ENCODE results near the gene RMDN3. TPM values are rescaled to one million over a fixed set of nuclear protein-coding genes. Genes with fewer than 3 reads are reported as not detected.

The RMDN3 gene
- total RNA-seq, 4 donors from 2014 or later = 29.2 to 39.8 (median 31.7) TPM

DNA sequence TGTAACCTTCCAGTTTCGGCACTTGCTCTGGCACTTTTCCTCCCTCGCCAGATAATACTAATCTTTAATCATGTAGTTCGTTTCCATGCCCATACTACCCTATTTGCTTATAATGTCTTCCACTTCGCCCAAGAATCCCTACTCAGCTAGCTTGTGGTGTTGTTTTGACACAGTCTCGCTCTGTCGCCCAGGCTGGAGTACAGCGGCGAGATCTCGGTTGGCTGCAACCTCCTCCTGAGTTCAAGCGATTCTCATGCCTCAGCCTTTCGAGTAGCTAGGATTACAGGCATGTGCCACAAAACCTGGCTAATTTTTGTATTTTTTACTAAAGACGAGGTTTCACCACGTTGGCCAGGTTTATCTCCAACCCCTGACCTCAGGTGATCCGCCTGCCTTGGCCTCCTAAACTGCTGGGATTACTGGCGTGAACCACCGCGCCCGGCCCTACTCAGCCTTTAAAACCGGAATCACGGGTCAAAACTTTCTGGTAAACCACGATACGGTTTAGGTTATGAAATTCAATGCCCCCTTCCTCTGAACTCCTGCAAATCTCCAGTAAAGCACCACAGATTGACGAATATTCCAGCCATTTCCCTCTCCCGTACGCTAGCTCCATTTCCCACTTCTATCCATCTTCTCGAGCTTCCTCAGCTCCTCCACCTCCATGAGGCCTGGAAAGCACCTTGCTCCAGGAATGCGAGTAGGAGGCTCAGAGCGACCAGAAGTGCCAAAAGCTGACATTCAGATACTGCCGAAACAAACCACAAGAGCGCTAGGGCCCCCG lies 61.0 kb downstream of the RMDN3 start:
- Histone ChIP-seq H3K27ac (peak overlapping the region; percentile 95 to 99 (median 99)), H3K36me3 (no peaks in the 10 kb centered on the region), H3K4me3 (replicated peaks in 1 of 3) (peak overlapping the region; percentile 33 to 93 (median 68)), H3K27me3 (no peaks in the 10 kb centered on the region), H3K9me3 (no peaks in the 10 kb centered on the region), H3K4me1 (peaks cover 5 to 14% of the 10 kb centered on the region in 2 donors)
- peak; percentile 33 to 47 for DNase-seq
- TF ChIP-seq POLR2A (IDR thresholded peaks at IDR 0.05) = no peak
- TF ChIP-seq, protein P1, sequence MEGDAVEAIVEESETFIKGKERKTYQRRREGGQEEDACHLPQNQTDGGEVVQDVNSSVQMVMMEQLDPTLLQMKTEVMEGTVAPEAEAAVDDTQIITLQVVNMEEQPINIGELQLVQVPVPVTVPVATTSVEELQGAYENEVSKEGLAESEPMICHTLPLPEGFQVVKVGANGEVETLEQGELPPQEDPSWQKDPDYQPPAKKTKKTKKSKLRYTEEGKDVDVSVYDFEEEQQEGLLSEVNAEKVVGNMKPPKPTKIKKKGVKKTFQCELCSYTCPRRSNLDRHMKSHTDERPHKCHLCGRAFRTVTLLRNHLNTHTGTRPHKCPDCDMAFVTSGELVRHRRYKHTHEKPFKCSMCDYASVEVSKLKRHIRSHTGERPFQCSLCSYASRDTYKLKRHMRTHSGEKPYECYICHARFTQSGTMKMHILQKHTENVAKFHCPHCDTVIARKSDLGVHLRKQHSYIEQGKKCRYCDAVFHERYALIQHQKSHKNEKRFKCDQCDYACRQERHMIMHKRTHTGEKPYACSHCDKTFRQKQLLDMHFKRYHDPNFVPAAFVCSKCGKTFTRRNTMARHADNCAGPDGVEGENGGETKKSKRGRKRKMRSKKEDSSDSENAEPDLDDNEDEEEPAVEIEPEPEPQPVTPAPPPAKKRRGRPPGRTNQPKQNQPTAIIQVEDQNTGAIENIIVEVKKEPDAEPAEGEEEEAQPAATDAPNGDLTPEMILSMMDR (IDR thresholded peaks at IDR 0.05) = peak in 1 of 6 experiments; percentile 13
- intact Hi-C loops (cut with DNase I) = no loop called here
- 22 to 24% methylated on average over 31 of the region's 31 CpGs for WGBS, 2 donors

DNA sequence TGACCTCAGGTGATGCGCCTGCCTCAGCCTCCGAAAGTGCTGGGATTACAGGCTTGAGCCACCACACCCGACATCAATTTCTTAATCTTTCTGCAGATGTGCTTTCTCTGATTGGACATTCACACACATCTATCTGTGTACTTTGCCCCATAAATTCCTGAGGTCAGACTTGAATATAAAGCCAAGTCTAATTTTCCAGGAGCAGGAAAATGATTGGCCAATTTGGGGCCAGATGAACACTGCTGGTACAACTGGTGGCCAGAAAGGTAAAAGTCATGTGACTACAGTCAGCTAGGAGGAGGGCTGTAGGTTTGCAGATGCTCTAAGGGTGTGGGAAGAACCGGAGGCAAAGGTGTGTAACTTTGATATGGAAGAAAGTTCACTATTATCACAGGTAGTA lies 63.3 kb downstream of the RMDN3 start:
- Histone ChIP-seq H3K4me1 (peaks cover 5 to 14% of the 10 kb centered on the region in 2 donors), H3K27ac (no peak overlapping the region), H3K36me3 (no peaks in the 10 kb centered on the region), H3K27me3 (no peaks in the 10 kb centered on the region), H3K9me3 (no peaks in the 10 kb centered on the region), H3K4me3 (replicated peaks in 1 of 3) (no peak overlapping the region)
- no peak for TF ChIP-seq POLR2A (IDR thresholded peaks at IDR 0.05)
- TF ChIP-seq, protein P1 (IDR thresholded peaks at IDR 0.05) = no peak
- intact Hi-C loops (cut with DNase I) = no loop called here
- DNase-seq = no peak
- WGBS, 2 donors = 92 to 97% methylated on average over 4 of the region's 4 CpGs

DNA sequence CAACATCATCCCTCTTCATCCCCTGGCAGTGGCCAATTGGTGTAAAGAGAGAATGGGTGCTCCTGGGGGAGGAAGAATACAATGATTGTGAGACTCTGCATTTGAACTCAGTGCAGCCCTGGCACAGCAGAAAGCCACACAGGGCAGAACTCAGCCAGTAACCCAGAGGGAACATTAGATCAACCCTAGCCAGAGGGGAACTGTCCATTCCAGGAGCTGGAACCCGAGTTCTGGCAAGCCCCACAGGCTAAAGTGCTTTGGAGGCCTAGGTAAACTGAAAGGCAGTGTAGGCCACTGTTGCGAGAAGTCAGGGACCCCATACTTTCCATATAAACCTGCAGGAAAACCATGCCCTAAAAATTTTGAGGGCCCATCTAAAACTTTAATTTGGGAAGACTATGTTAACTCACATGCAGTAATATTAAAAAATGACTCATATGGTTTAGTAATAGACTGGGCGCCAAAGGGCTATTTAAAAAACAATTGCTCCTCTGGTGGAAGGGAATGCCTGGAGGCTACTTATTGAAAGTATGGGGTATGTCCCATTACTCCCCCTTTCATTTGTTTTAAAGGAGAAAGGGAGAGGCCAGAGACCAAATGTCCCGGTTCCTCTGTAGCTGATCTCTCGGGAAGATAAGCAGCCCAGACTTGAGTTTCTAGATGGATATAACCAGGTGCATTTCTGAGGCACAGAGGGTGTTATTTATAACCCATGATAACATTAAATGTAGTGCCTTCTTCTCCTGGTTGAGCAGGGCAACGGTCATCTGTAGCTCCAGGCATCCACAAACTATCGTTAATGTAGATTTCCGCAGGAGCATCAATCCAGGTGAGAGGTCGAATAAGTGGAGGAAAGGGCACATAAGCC lies 65.9 kb downstream of the RMDN3 start:
- Histone ChIP-seq H3K4me1 (peaks cover 5 to 7% of the 10 kb centered on the region in 2 donors), H3K27ac (no peak overlapping the region), H3K36me3 (no peaks in the 10 kb centered on the region), H3K4me3 (replicated peaks in 1 of 3) (no peak overlapping the region), H3K9me3 (no peaks in the 10 kb centered on the region), H3K27me3 (no peaks in the 10 kb centered on the region)
- TF ChIP-seq POLR2A (IDR thresholded peaks at IDR 0.05) = no peak
- TF ChIP-seq, protein P1 (IDR thresholded peaks at IDR 0.05) = no peak
- intact Hi-C loops (cut with DNase I) = no loop called here
- WGBS, 2 donors = 88 to 90% methylated on average over 9 of the region's 9 CpGs
- no peak for DNase-seq

Small RNA genes within 50 kb of the gene (small RNA-seq; reads per million reads assigned to genes)
- gene SUMO2P15 = not detected

Other genes starting within 250 kb of the RMDN3 start
- 10 to 100 TPM; 36.8 to 49.0 (median 43.7) TPM for gene CCDC32, start 190.2 kb downstream of the RMDN3 start, total RNA-seq
- gene RPUSD2, start 186.0 kb downstream of the RMDN3 start, total RNA-seq = 10 to 100 TPM in 1 of 4 donors, 1 to 10 TPM in 3; 5.8 to 10.1 (median 7.1) TPM
- gene KNL1, start 161.0 kb downstream of the RMDN3 start, total RNA-seq = 1 to 10 TPM in 2 of 4 donors, under 1 TPM in 2; 0.78 to 3.8 (median 0.93) TPM
- 1 to 10 TPM in 1 of 4 donors, under 1 TPM in 1, not detected in 2; 0.40 to 1.4 TPM for gene RAD51, start 60.1 kb downstream of the RMDN3 start, total RNA-seq
- gene GCHFR, start 8.8 kb upstream of the RMDN3 start, total RNA-seq = 10 to 100 TPM; 17.1 to 73.4 (median 34.7) TPM
- gene C15orf62, start 14.7 kb upstream of the RMDN3 start, total RNA-seq = under 1 TPM in 3 of 4 donors, not detected in 1; 0.13 to 0.79 (median 0.22) TPM
- 10 to 100 TPM; 21.7 to 37.8 (median 22.3) TPM for gene ZFYVE19, start 51.8 kb upstream of the RMDN3 start, total RNA-seq
- gene DNAJC17, start 52.2 kb upstream of the RMDN3 start, total RNA-seq = 10 to 100 TPM; 21.6 to 51.9 (median 45.8) TPM
- not detected for gene PPP1R14D, start 73.5 kb upstream of the RMDN3 start, total RNA-seq
- gene SPINT1, start 88.8 kb upstream of the RMDN3 start, total RNA-seq = 100 to 1,000 TPM in 2 of 4 donors, 10 to 100 TPM in 2; 84.3 to 143 (median 113) TPM
- gene RHOV, start 119.0 kb upstream of the RMDN3 start, total RNA-seq = under 1 TPM in 1 of 4 donors, not detected in 3; 0.29 TPM
- gene VPS18, start 139.2 kb upstream of the RMDN3 start, total RNA-seq = 10 to 100 TPM; 29.2 to 43.6 (median 37.2) TPM
- gene DLL4, start 174.1 kb upstream of the RMDN3 start, total RNA-seq = 10 to 100 TPM in 3 of 4 donors, 1 to 10 TPM in 1; 6.8 to 27.1 (median 10.8) TPM
- gene CHAC1, start 198.2 kb upstream of the RMDN3 start, total RNA-seq = 1 to 10 TPM; 1.1 to 3.1 (median 1.8) TPM